CD14-positive monocyte (primary cell): Measurements from ENCODE around the gene TLCD3A. TPM values are rescaled to one million over a fixed set of nuclear protein-coding genes. Genes with fewer than 3 reads are reported as not detected.

ENCODE experiments used
- DNase-seq, 3 donors: peaks; one replicate each; pipeline ENCODE4 v3.0.0-alpha.2; 2011 to 2022
- H2AFZ ChIP-seq: 2 replicates; pipeline ENCODE4 v1.6.0; 2012; ENCODE audit warnings: mild to moderate bottlenecking, low read depth, low read length, inconsistent platforms; ENCODE audit not compliant: insufficient read depth, poor library complexity, severe bottlenecking
- H3K27ac ChIP-seq, 2 donors: 1 replicate in 1 of 2; 2 replicates in 1 of 2; pipeline ENCODE4 v1.5.1; 2012 to 2013; ENCODE audit warnings: low read length in 2 of 2, control low read depth in 1 of 2, inconsistent platforms in 1 of 2, low read depth in 1 of 2, mild to moderate bottlenecking in 1 of 2
- H3K27me3 ChIP-seq, 2 donors: one replicate each; pipeline versions ENCODE4 v1.6.0 to v1.6.1; 2011 to 2013; ENCODE audit warnings: low read length in 2 of 2; ENCODE audit not compliant: control insufficient read depth in 2 of 2, insufficient read depth in 2 of 2
- H3K36me3 ChIP-seq, 2 donors: replicated peaks in 1 of 2; 1 replicate in 1 of 2; 2 replicates in 1 of 2; pipeline versions ENCODE4 v1.5.1 to v1.6.1; 2012 to 2013; ENCODE audit warnings: low read length in 2 of 2, control low read depth in 1 of 2, inconsistent platforms in 1 of 2, mild to moderate bottlenecking in 1 of 2; ENCODE audit not compliant: insufficient read depth in 2 of 2, control insufficient read depth in 1 of 2
- H3K4me1 ChIP-seq, 2 donors: 1 replicate in 1 of 2; 2 replicates in 1 of 2; pipeline versions ENCODE4 v1.5.1 to v1.6.1; 2012 to 2013; ENCODE audit warnings: low read length in 2 of 2, control low read depth in 1 of 2, inconsistent platforms in 1 of 2, mild to moderate bottlenecking in 1 of 2, moderate library complexity in 1 of 2; ENCODE audit not compliant: insufficient read depth in 2 of 2, control insufficient read depth in 1 of 2
- H3K4me2 ChIP-seq: replicated peaks from 2 replicates; pipeline ENCODE3; 2012; ENCODE audit warnings: low read length, moderate library complexity, mild to moderate bottlenecking; ENCODE audit not compliant: poor library complexity, severe bottlenecking; ENCODE audit errors: extremely low read depth
- H3K4me3 ChIP-seq, 3 experiments: fragments of 200-600 bp in 1 of 3; sonication (generic) in 1 of 3; replicated peaks in 1 of 3; 1 replicate in 2 of 3; 2 replicates in 1 of 3; pipeline ENCODE4 v1.5.1; 2011 to 2013; ENCODE audit warnings: low read length in 3 of 3, mild to moderate bottlenecking in 3 of 3, control low read depth in 2 of 3, low read depth in 2 of 3, inconsistent platforms in 1 of 3, moderate library complexity in 1 of 3
- H3K79me2 ChIP-seq: 2 replicates; pipeline ENCODE4 v1.6.0; 2012; ENCODE audit warnings: mild to moderate bottlenecking, control low read depth, inconsistent platforms, low read length, moderate library complexity; ENCODE audit not compliant: insufficient read depth
- H3K9ac ChIP-seq: 2 replicates; pipeline ENCODE4 v1.6.0; 2017; ENCODE audit warnings: low read length, mild to moderate bottlenecking; ENCODE audit not compliant: insufficient read depth, poor library complexity, severe bottlenecking
- H3K9me3 ChIP-seq, 2 donors: replicated peaks in 1 of 2; 1 replicate in 1 of 2; 2 replicates in 1 of 2; pipeline versions ENCODE4 v1.5.1 to v1.6.1; 2012 to 2013; ENCODE audit warnings: low read length in 2 of 2, control low read depth in 1 of 2; ENCODE audit not compliant: control insufficient read depth in 1 of 2, insufficient read depth in 1 of 2
- H4K20me1 ChIP-seq: 2 replicates; pipeline ENCODE4 v1.6.0; 2012; ENCODE audit warnings: mild to moderate bottlenecking, low read length, control low read depth, moderate library complexity; ENCODE audit not compliant: insufficient read depth
- H3K27ac Mint-ChIP-seq, 7 donors: one replicate each; pipeline ENCODE4 v1.8.0; 2020; ENCODE audit warnings: mild to moderate bottlenecking in 7 of 7, mixed read lengths in 7 of 7, moderate library complexity in 6 of 7, inconsistent platforms in 2 of 7
- H3K27me3 Mint-ChIP-seq, 3 donors: one replicate each; pipeline ENCODE4 v1.8.0; 2021 to 2022; ENCODE audit warnings: low read depth in 3 of 3, mild to moderate bottlenecking in 3 of 3, mixed read lengths in 3 of 3, moderate library complexity in 3 of 3, inconsistent platforms in 1 of 3
- H3K36me3 Mint-ChIP-seq, 2 donors: one replicate each; pipeline ENCODE4 v1.8.0; 2020; ENCODE audit warnings: mixed read lengths in 2 of 2, inconsistent platforms in 1 of 2, mild to moderate bottlenecking in 1 of 2
- H3K4me1 Mint-ChIP-seq: one replicate; pipeline ENCODE4 v1.8.0; 2020; ENCODE audit warnings: mild to moderate bottlenecking, mixed read lengths
- H3K4me3 Mint-ChIP-seq, 2 donors: one replicate each; pipeline ENCODE4 v1.8.0; 2020; ENCODE audit warnings: mild to moderate bottlenecking in 2 of 2, mixed read lengths in 2 of 2, moderate library complexity in 1 of 2
- H3K9me3 Mint-ChIP-seq, 7 donors: one replicate each; pipeline ENCODE4 v1.8.0; 2020 to 2022; ENCODE audit warnings: mixed read lengths in 7 of 7, mild to moderate bottlenecking in 6 of 7, moderate library complexity in 6 of 7, inconsistent platforms in 2 of 7
- CTCF ChIP-seq: fragments of 200-600 bp; IDR thresholded peaks from one replicate; pipeline ENCODE4 v1.8.0; 2022; ENCODE audit warnings: antibody characterized with exemption, mild to moderate bottlenecking
- WGBS: methylation state at CpG from one replicate; pipeline ENCODE4 v1.1.5; 2013; ENCODE audit warnings: missing lambda C conversion rate; ENCODE audit not compliant: insufficient coverage; 5-methylcytosine and 5-hydroxymethylcytosine counted together
- intact Hi-C, 2 donors: fragments of 100-400 bp; cut with micrococcal nuclease; formaldehyde crosslinking; loops; one replicate each; pipeline versions ENCODE4 v1.15.0 to v1.15.1; 2023
- polyA plus RNA-seq, 3 donors: library from polyadenylated mRNA; depleted of rRNA in 1 of 3; unstranded in 2 of 3; stranded (reverse) in 1 of 3; fragments of 300-500 nt in 2 of 3; fragments of >200 nt in 1 of 3; fragmentation: Illumina TruSeq in 2 of 3; gene quantifications; 1 replicate in 2 of 3; 2 replicates in 1 of 3; pipeline ENCODE4 v1.2.3, GENCODE V29; 2012 to 2021

TLCD3A gene
- polyA plus RNA-seq, 3 donors = 0.09 to 1.8 (median 0.13) TPM

- TF ChIP-seq CTCF = no peak
- Mint-ChIP-seq H3K27ac (no peak overlapping the region), H3K36me3 (no peaks in the 10 kb centered on the region), H3K9me3 (peaks cover 0 to 5% (median 1%) of the 10 kb centered on the region in 7 donors), H3K4me3 (no peak overlapping the region), H3K27me3 (peaks cover 12 to 24% (median 14%) of the 10 kb centered on the region in 3 donors), H3K4me1 (peaks cover under 1% of the 10 kb centered on the region)
- H3K79me2 ChIP-seq = no peaks in the 10 kb centered on the region
- DNase-seq = no peak
- no peak overlapping the region for H3K27ac ChIP-seq
- H3K36me3 ChIP-seq = no peaks in the 10 kb centered on the region
- H3K9me3 ChIP-seq = no peaks in the 10 kb centered on the region
- H2AFZ ChIP-seq = no peak overlapping the region
- no peak overlapping the region for H3K4me2 ChIP-seq
- no peaks in the 10 kb centered on the region for H3K4me1 ChIP-seq
- H3K4me3 ChIP-seq = no peak overlapping the region
- WGBS = 81% methylated on average over 10 of the region's 20 CpGs
- H3K9ac ChIP-seq = no peak overlapping the region
- no peaks in the 10 kb centered on the region for H4K20me1 ChIP-seq
- intact Hi-C loops = no loop called here
- peaks cover 6 to 14% of the 10 kb centered on the region in 2 donors for H3K27me3 ChIP-seq
Measured at GRCh38 chr17:726271-726919, 6.0 kb upstream of the TLCD3A start.

- Histone ChIP-seq H4K20me1 (no peaks in the 10 kb centered on the region), H3K4me1 (peaks cover 10 to 16% of the 10 kb centered on the region in 2 donors), H3K27ac (no peak overlapping the region), H3K4me2 (no peak overlapping the region), H3K79me2 (no peaks in the 10 kb centered on the region), H3K36me3 (no peaks in the 10 kb centered on the region), H3K9me3 (peaks cover 0 to 8% of the 10 kb centered on the region in 2 donors), H3K9ac (no peak overlapping the region), H3K27me3 (peaks cover 20 to 32% of the 10 kb centered on the region in 2 donors), H3K4me3 (no peak overlapping the region), H2AFZ (no peak overlapping the region)
- intact Hi-C loops = no loop called here
- no peak overlapping the region for H3K27ac Mint-ChIP-seq
- DNase-seq = peak in 1 of 3 donors; percentile 14
- no peak for TF ChIP-seq CTCF
- peaks cover 0 to 15% (median 5%) of the 10 kb centered on the region in 7 donors for H3K9me3 Mint-ChIP-seq
- H3K4me1 Mint-ChIP-seq = peaks cover 10% of the 10 kb centered on the region
- WGBS = 100% methylated on average over 1 of the region's 5 CpGs
- H3K4me3 Mint-ChIP-seq = no peak overlapping the region
- H3K36me3 Mint-ChIP-seq = no peaks in the 10 kb centered on the region
- peaks cover 26 to 45% (median 29%) of the 10 kb centered on the region in 3 donors for H3K27me3 Mint-ChIP-seq
Measured at GRCh38 chr17:728911-729310, 3.5 kb upstream of the TLCD3A start.
